CD14-positive monocyte (primary cell): ENCODE results near the gene SCN8A. TPM values are rescaled to one million over a fixed set of nuclear protein-coding genes. Genes with fewer than 3 reads are reported as not detected.

ENCODE experiments used
- DNase-seq, 3 donors: peaks; one replicate each; pipeline ENCODE4 v3.0.0-alpha.2; 2011 to 2022
- H2AFZ ChIP-seq: 2 replicates; pipeline ENCODE4 v1.6.0; 2012; ENCODE audit warnings: mild to moderate bottlenecking, low read depth, low read length, inconsistent platforms; ENCODE audit not compliant: insufficient read depth, poor library complexity, severe bottlenecking
- H3K27ac ChIP-seq, 2 donors: 1 replicate in 1 of 2; 2 replicates in 1 of 2; pipeline ENCODE4 v1.5.1; 2012 to 2013; ENCODE audit warnings: low read length in 2 of 2, control low read depth in 1 of 2, inconsistent platforms in 1 of 2, low read depth in 1 of 2, mild to moderate bottlenecking in 1 of 2
- H3K27me3 ChIP-seq, 2 donors: one replicate each; pipeline versions ENCODE4 v1.6.0 to v1.6.1; 2011 to 2013; ENCODE audit warnings: low read length in 2 of 2; ENCODE audit not compliant: control insufficient read depth in 2 of 2, insufficient read depth in 2 of 2
- H3K36me3 ChIP-seq, 2 donors: replicated peaks in 1 of 2; 1 replicate in 1 of 2; 2 replicates in 1 of 2; pipeline versions ENCODE4 v1.5.1 to v1.6.1; 2012 to 2013; ENCODE audit warnings: low read length in 2 of 2, control low read depth in 1 of 2, inconsistent platforms in 1 of 2, mild to moderate bottlenecking in 1 of 2; ENCODE audit not compliant: insufficient read depth in 2 of 2, control insufficient read depth in 1 of 2
- H3K4me1 ChIP-seq, 2 donors: 1 replicate in 1 of 2; 2 replicates in 1 of 2; pipeline versions ENCODE4 v1.5.1 to v1.6.1; 2012 to 2013; ENCODE audit warnings: low read length in 2 of 2, control low read depth in 1 of 2, inconsistent platforms in 1 of 2, mild to moderate bottlenecking in 1 of 2, moderate library complexity in 1 of 2; ENCODE audit not compliant: insufficient read depth in 2 of 2, control insufficient read depth in 1 of 2
- H3K4me2 ChIP-seq: replicated peaks from 2 replicates; pipeline ENCODE3; 2012; ENCODE audit warnings: low read length, moderate library complexity, mild to moderate bottlenecking; ENCODE audit not compliant: poor library complexity, severe bottlenecking; ENCODE audit errors: extremely low read depth
- H3K4me3 ChIP-seq, 3 experiments: fragments of 200-600 bp in 1 of 3; sonication (generic) in 1 of 3; replicated peaks in 1 of 3; 1 replicate in 2 of 3; 2 replicates in 1 of 3; pipeline ENCODE4 v1.5.1; 2011 to 2013; ENCODE audit warnings: low read length in 3 of 3, mild to moderate bottlenecking in 3 of 3, control low read depth in 2 of 3, low read depth in 2 of 3, inconsistent platforms in 1 of 3, moderate library complexity in 1 of 3
- H3K79me2 ChIP-seq: 2 replicates; pipeline ENCODE4 v1.6.0; 2012; ENCODE audit warnings: mild to moderate bottlenecking, control low read depth, inconsistent platforms, low read length, moderate library complexity; ENCODE audit not compliant: insufficient read depth
- H3K9ac ChIP-seq: 2 replicates; pipeline ENCODE4 v1.6.0; 2017; ENCODE audit warnings: low read length, mild to moderate bottlenecking; ENCODE audit not compliant: insufficient read depth, poor library complexity, severe bottlenecking
- H3K9me3 ChIP-seq, 2 donors: replicated peaks in 1 of 2; 1 replicate in 1 of 2; 2 replicates in 1 of 2; pipeline versions ENCODE4 v1.5.1 to v1.6.1; 2012 to 2013; ENCODE audit warnings: low read length in 2 of 2, control low read depth in 1 of 2; ENCODE audit not compliant: control insufficient read depth in 1 of 2, insufficient read depth in 1 of 2
- H4K20me1 ChIP-seq: 2 replicates; pipeline ENCODE4 v1.6.0; 2012; ENCODE audit warnings: mild to moderate bottlenecking, low read length, control low read depth, moderate library complexity; ENCODE audit not compliant: insufficient read depth
- H3K27ac Mint-ChIP-seq, 7 donors: one replicate each; pipeline ENCODE4 v1.8.0; 2020; ENCODE audit warnings: mild to moderate bottlenecking in 7 of 7, mixed read lengths in 7 of 7, moderate library complexity in 6 of 7, inconsistent platforms in 2 of 7
- H3K27me3 Mint-ChIP-seq, 3 donors: one replicate each; pipeline ENCODE4 v1.8.0; 2021 to 2022; ENCODE audit warnings: low read depth in 3 of 3, mild to moderate bottlenecking in 3 of 3, mixed read lengths in 3 of 3, moderate library complexity in 3 of 3, inconsistent platforms in 1 of 3
- H3K36me3 Mint-ChIP-seq, 2 donors: one replicate each; pipeline ENCODE4 v1.8.0; 2020; ENCODE audit warnings: mixed read lengths in 2 of 2, inconsistent platforms in 1 of 2, mild to moderate bottlenecking in 1 of 2
- H3K4me1 Mint-ChIP-seq: one replicate; pipeline ENCODE4 v1.8.0; 2020; ENCODE audit warnings: mild to moderate bottlenecking, mixed read lengths
- H3K4me3 Mint-ChIP-seq, 2 donors: one replicate each; pipeline ENCODE4 v1.8.0; 2020; ENCODE audit warnings: mild to moderate bottlenecking in 2 of 2, mixed read lengths in 2 of 2, moderate library complexity in 1 of 2
- H3K9me3 Mint-ChIP-seq, 7 donors: one replicate each; pipeline ENCODE4 v1.8.0; 2020 to 2022; ENCODE audit warnings: mixed read lengths in 7 of 7, mild to moderate bottlenecking in 6 of 7, moderate library complexity in 6 of 7, inconsistent platforms in 2 of 7
- WGBS: methylation state at CpG from one replicate; pipeline ENCODE4 v1.1.5; 2013; ENCODE audit warnings: missing lambda C conversion rate; ENCODE audit not compliant: insufficient coverage; 5-methylcytosine and 5-hydroxymethylcytosine counted together
- intact Hi-C, 2 donors: fragments of 100-400 bp; cut with micrococcal nuclease; formaldehyde crosslinking; loops; one replicate each; pipeline versions ENCODE4 v1.15.0 to v1.15.1; 2023
- polyA plus RNA-seq, 3 donors: library from polyadenylated mRNA; depleted of rRNA in 1 of 3; unstranded in 2 of 3; stranded (reverse) in 1 of 3; fragments of 300-500 nt in 2 of 3; fragments of >200 nt in 1 of 3; fragmentation: Illumina TruSeq in 2 of 3; gene quantifications; 1 replicate in 2 of 3; 2 replicates in 1 of 3; pipeline ENCODE4 v1.2.3, GENCODE V29; 2012 to 2021
- TF ChIP-seq, protein P1 (sequence below): fragments of 200-600 bp; IDR thresholded peaks from one replicate; pipeline ENCODE4 v1.8.0; 2022; ENCODE audit warnings: antibody characterized with exemption, mild to moderate bottlenecking

SCN8A gene
- polyA plus RNA-seq, 3 donors: 0.03 TPM; not detected in 2

DNA sequence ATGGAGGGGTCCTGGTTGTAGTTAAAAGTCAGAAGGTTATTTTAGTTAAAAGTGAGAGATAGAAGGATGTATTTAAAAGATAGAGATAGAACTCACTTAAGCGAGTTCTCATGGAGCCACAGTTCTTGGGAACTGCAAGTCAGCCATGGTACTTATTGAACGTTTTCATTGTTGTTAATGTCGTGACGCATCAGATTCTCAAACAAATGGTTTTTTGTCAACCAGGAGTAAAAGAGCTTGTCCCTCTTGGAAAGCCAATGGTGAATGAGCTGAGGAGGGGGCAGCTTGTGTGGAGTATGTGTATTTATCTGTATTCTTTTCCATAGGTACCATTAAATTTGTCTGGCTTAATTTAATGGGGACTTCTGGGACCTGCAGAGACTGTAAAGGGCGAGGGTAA, 188.8 kb downstream of the SCN8A start:
- Mint-ChIP-seq H3K4me3 (no peak overlapping the region), H3K36me3 (no peaks in the 10 kb centered on the region), H3K27ac (no peak overlapping the region), H3K4me1 (peaks cover 13% of the 10 kb centered on the region), H3K9me3 (no peaks in the 10 kb centered on the region), H3K27me3 (peaks cover 0 to 5% (median 3%) of the 10 kb centered on the region in 3 donors)
- Histone ChIP-seq H3K27ac (no peak overlapping the region), H3K27me3 (no peaks in the 10 kb centered on the region), H3K4me1 (peaks cover 9% of the 10 kb centered on the region in 2 donors), H3K4me3 (no peak overlapping the region), H3K9me3 (no peaks in the 10 kb centered on the region), H4K20me1 (no peaks in the 10 kb centered on the region), H2AFZ (no peak overlapping the region), H3K4me2 (no peak overlapping the region), H3K9ac (no peak overlapping the region), H3K36me3 (no peaks in the 10 kb centered on the region), H3K79me2 (no peaks in the 10 kb centered on the region)
- intact Hi-C loops: no loop called here
- 100% methylated on average over 4 of the region's 5 CpGs for WGBS
- DNase-seq: no peak
- TF ChIP-seq, protein P1, sequence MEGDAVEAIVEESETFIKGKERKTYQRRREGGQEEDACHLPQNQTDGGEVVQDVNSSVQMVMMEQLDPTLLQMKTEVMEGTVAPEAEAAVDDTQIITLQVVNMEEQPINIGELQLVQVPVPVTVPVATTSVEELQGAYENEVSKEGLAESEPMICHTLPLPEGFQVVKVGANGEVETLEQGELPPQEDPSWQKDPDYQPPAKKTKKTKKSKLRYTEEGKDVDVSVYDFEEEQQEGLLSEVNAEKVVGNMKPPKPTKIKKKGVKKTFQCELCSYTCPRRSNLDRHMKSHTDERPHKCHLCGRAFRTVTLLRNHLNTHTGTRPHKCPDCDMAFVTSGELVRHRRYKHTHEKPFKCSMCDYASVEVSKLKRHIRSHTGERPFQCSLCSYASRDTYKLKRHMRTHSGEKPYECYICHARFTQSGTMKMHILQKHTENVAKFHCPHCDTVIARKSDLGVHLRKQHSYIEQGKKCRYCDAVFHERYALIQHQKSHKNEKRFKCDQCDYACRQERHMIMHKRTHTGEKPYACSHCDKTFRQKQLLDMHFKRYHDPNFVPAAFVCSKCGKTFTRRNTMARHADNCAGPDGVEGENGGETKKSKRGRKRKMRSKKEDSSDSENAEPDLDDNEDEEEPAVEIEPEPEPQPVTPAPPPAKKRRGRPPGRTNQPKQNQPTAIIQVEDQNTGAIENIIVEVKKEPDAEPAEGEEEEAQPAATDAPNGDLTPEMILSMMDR: no peak

DNA sequence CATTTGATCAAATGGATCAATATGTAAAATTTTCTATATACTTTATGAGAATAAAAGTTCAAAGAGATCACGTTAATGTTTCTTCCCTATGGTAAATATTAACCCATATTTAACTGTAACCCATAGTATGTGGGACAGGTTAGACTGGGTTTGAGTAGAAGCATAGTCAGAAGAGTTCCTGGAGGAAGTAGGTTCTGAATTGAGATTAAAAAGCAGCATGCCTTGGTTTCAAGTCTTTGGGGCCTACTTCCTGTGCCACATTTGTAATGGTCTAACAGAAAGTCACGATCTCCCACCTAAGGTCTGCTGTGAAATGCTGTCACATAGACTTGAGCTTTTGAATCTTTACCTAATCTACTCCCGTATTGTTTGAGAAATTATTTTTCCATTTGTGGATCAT, 193.7 kb downstream of the SCN8A start:
- WGBS: no CpG with 5 or more reads among the region's 3 CpGs
- Mint-ChIP-seq H3K27ac (no peak overlapping the region), H3K27me3 (peaks cover 0 to 3% (median 3%) of the 10 kb centered on the region in 3 donors), H3K4me3 (no peak overlapping the region), H3K36me3 (no peaks in the 10 kb centered on the region), H3K4me1 (peaks cover 15% of the 10 kb centered on the region), H3K9me3 (no peaks in the 10 kb centered on the region)
- Histone ChIP-seq H3K9me3 (no peaks in the 10 kb centered on the region), H3K9ac (no peak overlapping the region), H3K79me2 (no peaks in the 10 kb centered on the region), H3K27me3 (no peaks in the 10 kb centered on the region), H2AFZ (no peak overlapping the region), H3K4me2 (no peak overlapping the region), H3K27ac (no peak overlapping the region), H3K4me1 (peaks cover 9% of the 10 kb centered on the region in 2 donors), H3K4me3 (no peak overlapping the region), H4K20me1 (no peaks in the 10 kb centered on the region), H3K36me3 (no peaks in the 10 kb centered on the region)
- intact Hi-C loops: no loop called here
- DNase-seq: no peak
- TF ChIP-seq, protein P1: no peak
